OCI-LY3 (cell line): Measurements from ENCODE around the gene NFATC4.

ENCODE experiments used
- H2AFZ ChIP-seq: fragments of 200-600, 300-600 bp; shearing (Covaris generic); 2 replicates; pipeline ENCODE4 v1.6.0; 2014; ENCODE audit warnings: antibody characterized with exemption, low read depth, low read length
- H3K27ac ChIP-seq: fragments of 200-600, 300-600 bp; sonication (generic); 2 replicates; pipeline ENCODE4 v1.5.1; 2014; ENCODE audit warnings: mild to moderate bottlenecking, low read length, moderate library complexity, mixed read lengths
- H3K27me3 ChIP-seq: fragments of 200-600, 300-600 bp; sonication (generic); 2 replicates; pipeline ENCODE4 v1.6.1; 2014; ENCODE audit warnings: low read depth, low read length, mixed read lengths
- H3K36me3 ChIP-seq: fragments of 200-600, 300-600 bp; sonication (generic); replicated peaks from 2 replicates; pipeline ENCODE3; 2014; ENCODE audit warnings: low read depth, low read length, mixed read lengths
- H3K4me1 ChIP-seq: fragments of 300-600, 200-600 bp; sonication (generic); 2 replicates; pipeline ENCODE4 v1.6.1; 2014; ENCODE audit warnings: low read length, mixed read lengths
- H3K4me2 ChIP-seq: fragments of 200-600, 300-600 bp; sonication (generic); 2 replicates; pipeline ENCODE4 v1.6.1; 2014; ENCODE audit warnings: low read length, mixed read lengths
- H3K4me3 ChIP-seq: fragments of 300-600, 200-600 bp; sonication (generic); 2 replicates; pipeline ENCODE4 v1.5.1; 2014; ENCODE audit warnings: antibody characterized with exemption, mild to moderate bottlenecking, low read length, moderate library complexity
- H3K79me2 ChIP-seq: fragments of 300-600, 200-600 bp; shearing (Covaris generic); 2 replicates; pipeline ENCODE4 v1.6.1; 2014; ENCODE audit warnings: mild to moderate bottlenecking, low read length, mixed read lengths
- H3K9ac ChIP-seq: fragments of 300-600, 200-600 bp; shearing (Covaris generic); 2 replicates; pipeline ENCODE4 v1.6.0; 2014; ENCODE audit warnings: mild to moderate bottlenecking, low read length, moderate library complexity
- H3K9me3 ChIP-seq: fragments of 200-600, 300-600 bp; shearing (Covaris generic); 2 replicates; pipeline ENCODE4 v1.6.1; 2014; ENCODE audit warnings: low read length, mixed read lengths; ENCODE audit not compliant: insufficient read depth
- H4K20me1 ChIP-seq: fragments of 200-600, 300-600 bp; sonication (generic); 2 replicates; pipeline ENCODE4 v1.6.1; 2016; ENCODE audit warnings: low read length, mixed read lengths; ENCODE audit not compliant: insufficient read depth
- CTCF ChIP-seq: fragments of 200-600, 300-600 bp; sonication (generic); IDR thresholded peaks from 2 replicates; pipeline ENCODE4 v1.5.1; 2014; ENCODE audit warnings: antibody characterized with exemption, low read length, low read depth
- EZH2phosphoT487 ChIP-seq: fragments of 200-600 bp; shearing (Covaris generic); IDR thresholded peaks from 2 replicates; pipeline ENCODE4 v1.6.1; 2018; ENCODE audit warnings: antibody characterized with exemption, mixed run types, low read depth

The NFATC4 gene

GRCh38 chr14:24378981-24379906 is 11.3 kb downstream of the NFATC4 start:
- peaks cover 10% of the 10 kb centered on the region for H3K4me1 ChIP-seq
- H2AFZ ChIP-seq = no peak overlapping the region
- H3K79me2 ChIP-seq = no peaks in the 10 kb centered on the region
- no peak overlapping the region for H3K4me3 ChIP-seq
- H3K4me2 ChIP-seq = no peak overlapping the region
- H3K9me3 ChIP-seq = no peaks in the 10 kb centered on the region
- no peak overlapping the region for H3K27ac ChIP-seq
- TF ChIP-seq EZH2phosphoT487 (no peak), CTCF (no peak)
- H3K27me3 ChIP-seq = no peaks in the 10 kb centered on the region
- no peaks in the 10 kb centered on the region for H4K20me1 ChIP-seq
- no peak overlapping the region for H3K9ac ChIP-seq
- H3K36me3 ChIP-seq = peaks cover 4% of the 10 kb centered on the region

- Histone ChIP-seq H3K27me3 (no peaks in the 10 kb centered on the region), H4K20me1 (no peaks in the 10 kb centered on the region), H3K9ac (no peak overlapping the region), H2AFZ (no peak overlapping the region), H3K27ac (no peak overlapping the region), H3K4me3 (no peak overlapping the region), H3K4me2 (no peak overlapping the region), H3K79me2 (no peaks in the 10 kb centered on the region), H3K4me1 (peaks cover 10% of the 10 kb centered on the region), H3K9me3 (no peaks in the 10 kb centered on the region), H3K36me3 (peaks cover 4% of the 10 kb centered on the region)
- TF ChIP-seq EZH2phosphoT487 (no peak), CTCF (no peak)
Observed at GRCh38 chr14:24379907-24380730, 12.1 kb downstream of the NFATC4 start.

- Histone ChIP-seq H3K27me3 (peaks cover 4% of the 10 kb centered on the region), H3K79me2 (no peaks in the 10 kb centered on the region), H3K36me3 (peaks cover under 1% of the 10 kb centered on the region), H3K27ac (no peak overlapping the region), H3K4me2 (peak overlapping the region; percentile 27), H3K4me1 (peaks cover 10% of the 10 kb centered on the region), H3K9me3 (no peaks in the 10 kb centered on the region), H3K9ac (no peak overlapping the region), H4K20me1 (no peaks in the 10 kb centered on the region), H3K4me3 (no peak overlapping the region), H2AFZ (no peak overlapping the region)
- TF ChIP-seq EZH2phosphoT487 (no peak), CTCF (no peak)
Observed at GRCh38 chr14:24381363-24382063, 13.5 kb downstream of the NFATC4 start.

GRCh38 chr14:24382064-24382371 is 14.0 kb downstream of the NFATC4 start:
- peaks cover 10% of the 10 kb centered on the region for H3K4me1 ChIP-seq
- no peaks in the 10 kb centered on the region for H3K79me2 ChIP-seq
- H3K9ac ChIP-seq = no peak overlapping the region
- H2AFZ ChIP-seq = no peak overlapping the region
- no peaks in the 10 kb centered on the region for H4K20me1 ChIP-seq
- peaks cover 9% of the 10 kb centered on the region for H3K27me3 ChIP-seq
- TF ChIP-seq EZH2phosphoT487 (no peak), CTCF (no peak)
- H3K4me2 ChIP-seq = no peak overlapping the region
- H3K9me3 ChIP-seq = no peaks in the 10 kb centered on the region
- no peak overlapping the region for H3K27ac ChIP-seq
- no peaks in the 10 kb centered on the region for H3K36me3 ChIP-seq
- H3K4me3 ChIP-seq = no peak overlapping the region
